ENCODE data around the gene TMEM143.

DNA sequence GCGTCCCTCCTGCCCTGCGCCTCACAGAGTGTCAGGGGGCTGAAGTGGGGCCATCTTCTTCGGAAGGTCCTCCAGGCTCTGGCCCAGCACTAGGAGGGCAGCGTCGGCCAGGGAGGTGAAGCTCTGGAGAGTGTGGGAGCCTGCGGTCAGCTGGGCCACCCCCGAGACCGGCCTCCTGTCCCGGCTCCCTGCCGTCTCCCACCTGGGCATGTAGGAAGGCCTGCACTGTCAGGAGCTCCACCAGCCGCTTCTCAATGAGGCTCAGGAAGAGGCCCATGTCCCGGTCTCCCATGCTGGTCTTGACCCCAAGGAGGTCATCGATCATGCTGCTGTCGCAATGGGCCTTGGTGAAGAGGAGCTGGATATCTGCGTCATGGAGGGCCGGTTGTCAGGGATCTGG lies 65.8 kb downstream of the TMEM143 start:
- TF ChIP-seq, protein P1, sequence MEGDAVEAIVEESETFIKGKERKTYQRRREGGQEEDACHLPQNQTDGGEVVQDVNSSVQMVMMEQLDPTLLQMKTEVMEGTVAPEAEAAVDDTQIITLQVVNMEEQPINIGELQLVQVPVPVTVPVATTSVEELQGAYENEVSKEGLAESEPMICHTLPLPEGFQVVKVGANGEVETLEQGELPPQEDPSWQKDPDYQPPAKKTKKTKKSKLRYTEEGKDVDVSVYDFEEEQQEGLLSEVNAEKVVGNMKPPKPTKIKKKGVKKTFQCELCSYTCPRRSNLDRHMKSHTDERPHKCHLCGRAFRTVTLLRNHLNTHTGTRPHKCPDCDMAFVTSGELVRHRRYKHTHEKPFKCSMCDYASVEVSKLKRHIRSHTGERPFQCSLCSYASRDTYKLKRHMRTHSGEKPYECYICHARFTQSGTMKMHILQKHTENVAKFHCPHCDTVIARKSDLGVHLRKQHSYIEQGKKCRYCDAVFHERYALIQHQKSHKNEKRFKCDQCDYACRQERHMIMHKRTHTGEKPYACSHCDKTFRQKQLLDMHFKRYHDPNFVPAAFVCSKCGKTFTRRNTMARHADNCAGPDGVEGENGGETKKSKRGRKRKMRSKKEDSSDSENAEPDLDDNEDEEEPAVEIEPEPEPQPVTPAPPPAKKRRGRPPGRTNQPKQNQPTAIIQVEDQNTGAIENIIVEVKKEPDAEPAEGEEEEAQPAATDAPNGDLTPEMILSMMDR (IDR thresholded peaks at IDR 0.05 in 2 of 3, conservative IDR thresholded peaks at IDR 0.05 in 1 of 3; ENCODE audit: control insufficient read depth in 2 of 3, extremely low read depth in 1 of 3, insufficient read depth in 1 of 3, low read depth in 3 of 3, low read length in 3 of 3) = no peak
- TF ChIP-seq, protein P2, sequence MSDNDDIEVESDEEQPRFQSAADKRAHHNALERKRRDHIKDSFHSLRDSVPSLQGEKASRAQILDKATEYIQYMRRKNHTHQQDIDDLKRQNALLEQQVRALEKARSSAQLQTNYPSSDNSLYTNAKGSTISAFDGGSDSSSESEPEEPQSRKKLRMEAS (IDR thresholded peaks at IDR 0.05; ENCODE audit: low read depth, low read length) = no peak
- TF ChIP-seq RAD21 (IDR thresholded peaks at IDR 0.05; ENCODE audit: insufficient read depth, low read depth, low read length) (no peak), SMAD1 (IDR thresholded peaks at IDR 0.05; ENCODE audit: low read depth, partially characterized antibody) (no peak), CHD2 (IDR thresholded peaks at IDR 0.05; ENCODE audit: borderline replicate concordance, low read depth, low read length) (no peak), TCF7 (IDR thresholded peaks at IDR 0.05; ENCODE audit: borderline replicate concordance) (no peak), ASH2L (IDR thresholded peaks at IDR 0.05; ENCODE audit: borderline replicate concordance, low read depth) (no peak)

All from GM12878 (cell line).